Measurements from ENCODE around the gene HDHD3. TPM values are rescaled to one million over a fixed set of nuclear protein-coding genes. Genes with fewer than 3 reads are reported as not detected.

The HDHD3 gene
- 27.8 TPM for total RNA-seq

GRCh38 chr9:113376634-113377567 is at the start of gene HDHD3:
TSS of gene HDHD3 (minus strand) at chr9:113376986. CDS start at chr9:113374354, 2,632 bp downstream.

GRCh38 chr9:113410207-113410864 is 33.5 kb upstream of the HDHD3 start, which contains the start of the genes C9orf43 and POLE3:
TSS of gene C9orf43 (plus strand) at chr9:113410747. CDS start at chr9:113413494, 2,747 bp downstream.
TSS of gene POLE3 (minus strand) at chr9:113410675. CDS start at chr9:113410293, 382 bp downstream.

GRCh38 chr9:113401027-113401792 is 24.4 kb upstream of the HDHD3 start, which contains the start of gene ALAD:
TSS of gene ALAD (minus strand) at chr9:113401284. CDS start at chr9:113393559, 7,725 bp downstream.

GRCh38 chr9:113349445-113350094 is 27.2 kb downstream of the HDHD3 start, which contains the start of gene BSPRY:
TSS of gene BSPRY (plus strand) at chr9:113349541. CDS start at chr9:113349580, 39 bp downstream.

GRCh38 chr9:113340011-113340699 is 36.6 kb downstream of the HDHD3 start, which contains the start of gene WDR31:
TSS of gene WDR31 (minus strand) at chr9:113340275. CDS start at chr9:113332022, 8,253 bp downstream.

Other genes with a start within 250 kb of the HDHD3 start
- gene SLC31A2, start 226.0 kb downstream of the HDHD3 start, total RNA-seq = 9.6 TPM
- gene FKBP15, start 155.7 kb downstream of the HDHD3 start, total RNA-seq = 30.4 TPM
- 15.5 TPM for gene SLC31A1, start 155.4 kb downstream of the HDHD3 start, total RNA-seq
- gene CDC26, start 101.4 kb downstream of the HDHD3 start, total RNA-seq = 16.5 TPM
- 30.6 TPM for gene PRPF4, start 101.3 kb downstream of the HDHD3 start, total RNA-seq
- gene RNF183, start 73.6 kb downstream of the HDHD3 start, total RNA-seq = 0.66 TPM
- 17.2 TPM for gene WDR31, start 36.7 kb downstream of the HDHD3 start, total RNA-seq
- gene BSPRY, start 27.4 kb downstream of the HDHD3 start, total RNA-seq = 7.5 TPM
- gene ALAD, start 24.3 kb upstream of the HDHD3 start, total RNA-seq = 29.9 TPM
- gene POLE3, start 33.7 kb upstream of the HDHD3 start, total RNA-seq = 41.8 TPM
- 0.60 TPM for gene C9orf43, start 33.8 kb upstream of the HDHD3 start, total RNA-seq
- gene RGS3, start 86.7 kb upstream of the HDHD3 start, total RNA-seq = 40.4 TPM

Data from camera-type eye (tissue), 1 donor.